KMS-11 (cell line): ENCODE data around the gene ARHGAP44.
A peak's percentile ranks its signal among the peaks of the same experiment; 100 is the strongest.

Experiments
- H2AFZ ChIP-seq: fragments of 200-600 bp; sonication (generic); 2 replicates; pipeline ENCODE4 v1.6.1; 2016; ENCODE audit warnings: antibody characterized with exemption, mixed run types, low read depth
- H3K27ac ChIP-seq: fragments of 200-600 bp; sonication (generic); 2 replicates; pipeline ENCODE4 v1.6.1; 2016; ENCODE audit warnings: mild to moderate bottlenecking, mixed run types
- H3K27me3 ChIP-seq: fragments of 200-600 bp; sonication (generic); 2 replicates; pipeline ENCODE4 v1.6.1; 2017; ENCODE audit warnings: mild to moderate bottlenecking, low read depth, mixed run types, moderate library complexity; ENCODE audit not compliant: insufficient read depth
- H3K36me3 ChIP-seq: fragments of 200-600 bp; sonication (generic); 2 replicates; pipeline ENCODE4 v1.6.1; 2017; ENCODE audit warnings: mild to moderate bottlenecking, mixed run types; ENCODE audit not compliant: insufficient read depth
- H3K4me1 ChIP-seq: fragments of 200-600 bp; sonication (generic); 2 replicates; pipeline ENCODE4 v1.6.1; 2016; ENCODE audit warnings: mild to moderate bottlenecking, low read depth, mixed run types; ENCODE audit not compliant: poor library complexity, severe bottlenecking
- H3K4me2 ChIP-seq: fragments of 200-600 bp; sonication (generic); 2 replicates; pipeline ENCODE4 v1.7.0; 2016; ENCODE audit warnings: mild to moderate bottlenecking, mixed run types
- H3K4me3 ChIP-seq: fragments of 200-600 bp; sonication (generic); IDR thresholded peaks from 2 replicates; pipeline ENCODE4 v1.6.1; 2017; ENCODE audit warnings: low read depth, low read length, mixed read lengths; ENCODE audit not compliant: insufficient read depth
- H3K79me2 ChIP-seq: fragments of 200-600 bp; sonication (generic); 2 replicates; pipeline ENCODE4 v1.6.1; 2016; ENCODE audit warnings: low read depth, mixed run types; ENCODE audit not compliant: insufficient read depth
- H3K9ac ChIP-seq: fragments of 200-600 bp; sonication (generic); 2 replicates; pipeline ENCODE4 v1.6.1; 2016; ENCODE audit warnings: mild to moderate bottlenecking, mixed run types
- H4K20me1 ChIP-seq: fragments of 200-600 bp; sonication (generic); 2 replicates; pipeline ENCODE4 v1.6.1; 2016; ENCODE audit warnings: mild to moderate bottlenecking, mixed run types; ENCODE audit not compliant: insufficient read depth
- TF ChIP-seq, protein P1 (sequence below): fragments of 200-600 bp; sonication (generic); conservative IDR thresholded peaks from 2 replicates; pipeline ENCODE4 v1.6.1; 2017; ENCODE audit warnings: low read depth, mild to moderate bottlenecking, antibody characterized with exemption, low read length, moderate library complexity, mixed read lengths

ARHGAP44 gene

DNA sequence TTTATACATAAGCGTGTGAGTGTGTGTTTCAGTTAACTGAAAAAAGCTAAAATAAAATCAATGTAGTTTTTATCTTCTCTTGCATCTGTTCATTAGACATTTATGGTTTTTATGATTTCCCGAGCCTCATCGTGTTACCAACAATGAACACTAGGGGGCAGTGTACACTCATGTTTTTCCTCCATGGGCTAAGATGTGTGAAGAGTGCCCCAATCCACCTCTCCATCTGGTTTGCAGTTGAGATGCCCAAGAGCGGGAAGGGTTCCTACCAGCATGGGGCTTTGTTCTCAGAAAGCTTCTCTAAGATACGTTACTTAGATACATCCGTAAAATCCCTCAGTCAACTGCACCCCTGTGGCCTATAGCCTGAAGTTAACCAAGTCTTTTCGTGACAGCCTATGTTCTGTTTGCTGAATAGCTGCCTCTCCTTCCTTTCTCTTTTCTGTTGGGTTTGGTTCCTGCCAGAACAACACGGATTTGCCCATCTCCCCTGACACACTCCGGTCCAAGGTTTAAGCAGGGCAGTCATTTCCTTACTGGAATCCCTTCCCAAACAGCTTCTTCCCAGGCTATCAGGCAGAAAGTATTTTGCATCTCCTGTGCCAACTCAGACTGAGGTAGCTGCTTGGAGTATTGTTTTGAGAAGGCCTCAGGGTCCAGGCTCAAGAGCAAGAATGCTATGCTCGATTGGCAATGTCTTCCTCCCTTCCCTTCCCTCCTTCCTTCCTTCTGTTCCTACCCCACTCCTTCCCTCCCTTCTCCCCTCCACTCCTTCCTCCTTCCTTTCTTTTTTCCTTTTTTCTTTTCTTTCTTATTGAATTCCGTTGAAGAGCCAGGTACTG, 241.4 kb downstream of the ARHGAP44 start:
- Histone ChIP-seq H3K4me1 (no peaks in the 10 kb centered on the region), H3K4me2 (no peak overlapping the region), H3K79me2 (no peaks in the 10 kb centered on the region)

DNA sequence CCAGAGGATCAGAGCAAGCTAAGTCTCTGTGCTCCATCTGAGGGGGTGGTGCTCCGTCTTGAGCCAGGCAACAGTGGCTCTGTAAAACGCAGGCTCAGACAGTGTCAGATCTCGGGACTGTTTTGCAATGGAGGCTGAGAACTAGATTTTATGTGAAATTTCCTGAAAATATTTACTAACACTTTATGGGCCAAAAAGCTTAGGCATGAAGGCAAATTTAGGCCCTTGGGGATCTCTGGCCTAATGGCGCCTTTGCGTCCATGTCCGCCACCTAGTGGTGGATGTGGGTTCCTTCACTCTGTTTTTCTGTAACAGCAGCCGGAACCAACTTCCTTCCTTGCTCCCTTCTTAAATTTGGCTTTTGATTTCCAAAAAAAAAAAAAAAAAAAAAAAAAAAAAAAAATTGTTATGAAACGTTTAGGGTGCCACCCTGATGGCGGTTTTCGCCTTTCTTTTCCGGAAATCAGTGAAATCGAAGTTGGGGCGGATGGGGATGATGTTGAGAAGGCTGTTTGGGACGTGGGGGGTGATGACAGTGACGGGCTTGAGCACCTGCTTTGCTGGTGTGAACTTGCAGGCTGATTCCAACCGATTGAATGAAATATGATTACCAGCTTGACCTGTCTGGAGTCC, 242.5 kb downstream of the ARHGAP44 start:
- Histone ChIP-seq H3K4me2 (no peak overlapping the region), H3K79me2 (no peaks in the 10 kb centered on the region), H3K4me3 (no peak overlapping the region), H3K27me3 (no peaks in the 10 kb centered on the region), H3K27ac (no peak overlapping the region), H3K9ac (no peak overlapping the region), H3K36me3 (no peaks in the 10 kb centered on the region), H3K4me1 (no peaks in the 10 kb centered on the region), H4K20me1 (no peaks in the 10 kb centered on the region), H2AFZ (no peak overlapping the region)
- TF ChIP-seq, protein P1, sequence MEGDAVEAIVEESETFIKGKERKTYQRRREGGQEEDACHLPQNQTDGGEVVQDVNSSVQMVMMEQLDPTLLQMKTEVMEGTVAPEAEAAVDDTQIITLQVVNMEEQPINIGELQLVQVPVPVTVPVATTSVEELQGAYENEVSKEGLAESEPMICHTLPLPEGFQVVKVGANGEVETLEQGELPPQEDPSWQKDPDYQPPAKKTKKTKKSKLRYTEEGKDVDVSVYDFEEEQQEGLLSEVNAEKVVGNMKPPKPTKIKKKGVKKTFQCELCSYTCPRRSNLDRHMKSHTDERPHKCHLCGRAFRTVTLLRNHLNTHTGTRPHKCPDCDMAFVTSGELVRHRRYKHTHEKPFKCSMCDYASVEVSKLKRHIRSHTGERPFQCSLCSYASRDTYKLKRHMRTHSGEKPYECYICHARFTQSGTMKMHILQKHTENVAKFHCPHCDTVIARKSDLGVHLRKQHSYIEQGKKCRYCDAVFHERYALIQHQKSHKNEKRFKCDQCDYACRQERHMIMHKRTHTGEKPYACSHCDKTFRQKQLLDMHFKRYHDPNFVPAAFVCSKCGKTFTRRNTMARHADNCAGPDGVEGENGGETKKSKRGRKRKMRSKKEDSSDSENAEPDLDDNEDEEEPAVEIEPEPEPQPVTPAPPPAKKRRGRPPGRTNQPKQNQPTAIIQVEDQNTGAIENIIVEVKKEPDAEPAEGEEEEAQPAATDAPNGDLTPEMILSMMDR, result peak; percentile 39; the same call in 1 of the 2 replicates

More for the DNA sequence above, 241.4 kb downstream of the ARHGAP44 start:
- H2AFZ ChIP-seq, result no peak overlapping the region
- H4K20me1 ChIP-seq, result no peaks in the 10 kb centered on the region
- H3K27ac ChIP-seq, result no peak overlapping the region
- H3K27me3 ChIP-seq, result no peaks in the 10 kb centered on the region
- H3K4me3 ChIP-seq, result no peak overlapping the region
- H3K9ac ChIP-seq, result no peak overlapping the region
- H3K36me3 ChIP-seq, result no peaks in the 10 kb centered on the region
- TF ChIP-seq, protein P1, result peak; percentile 53

DNA sequence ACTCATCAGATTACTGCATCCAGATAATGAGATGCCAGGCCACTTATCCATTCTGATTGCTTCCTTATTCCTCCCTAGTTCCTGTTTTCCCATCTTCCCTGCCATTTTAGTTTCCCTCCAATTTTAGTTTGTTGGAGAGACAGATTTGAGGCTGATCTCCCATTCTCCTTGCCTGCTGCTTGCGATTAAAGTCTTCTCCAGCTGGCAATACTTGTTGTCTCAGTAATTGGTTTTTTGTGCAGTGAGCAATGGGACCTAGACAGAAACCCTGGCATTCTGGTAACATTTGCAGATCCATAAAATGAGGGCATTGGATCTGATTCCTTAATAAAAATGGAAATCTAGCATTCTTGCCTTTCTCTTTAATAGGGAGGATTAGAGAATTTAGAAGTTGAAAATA, 246.1 kb downstream of the ARHGAP44 start:
- H3K27me3 ChIP-seq, result no peaks in the 10 kb centered on the region
- no peaks in the 10 kb centered on the region for H3K36me3 ChIP-seq
- TF ChIP-seq, protein P1, result no peak
- H3K4me2 ChIP-seq, result no peak overlapping the region
- no peaks in the 10 kb centered on the region for H3K4me1 ChIP-seq
- no peaks in the 10 kb centered on the region for H3K79me2 ChIP-seq
- H3K4me3 ChIP-seq, result no peak overlapping the region
- H4K20me1 ChIP-seq, result no peaks in the 10 kb centered on the region
- H3K27ac ChIP-seq, result no peak overlapping the region
- no peak overlapping the region for H2AFZ ChIP-seq
- H3K9ac ChIP-seq, result no peak overlapping the region

DNA sequence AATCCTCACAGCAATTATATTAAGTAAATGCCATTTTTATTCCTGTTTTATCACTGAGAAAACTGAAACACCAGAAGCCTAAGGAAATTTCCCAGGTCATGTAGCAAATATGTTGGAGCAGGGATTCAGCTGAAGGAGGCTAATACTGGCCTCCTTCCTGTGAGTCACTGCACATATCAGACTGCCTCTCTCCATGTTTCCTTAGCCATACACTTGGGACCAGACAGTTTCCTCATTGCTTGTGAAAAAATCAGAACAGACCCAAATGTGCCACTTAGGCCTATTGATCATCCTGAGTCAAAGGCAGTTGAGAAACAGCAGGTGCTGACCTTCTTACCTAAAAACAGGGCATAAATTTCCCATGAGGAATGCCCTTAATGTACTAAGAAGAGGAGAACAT, 247.5 kb downstream of the ARHGAP44 start:
- Histone ChIP-seq H3K27ac (no peak overlapping the region), H3K4me1 (no peaks in the 10 kb centered on the region), H2AFZ (no peak overlapping the region), H3K4me3 (no peak overlapping the region), H3K4me2 (no peak overlapping the region), H3K79me2 (no peaks in the 10 kb centered on the region), H4K20me1 (no peaks in the 10 kb centered on the region), H3K36me3 (no peaks in the 10 kb centered on the region), H3K9ac (no peak overlapping the region), H3K27me3 (no peaks in the 10 kb centered on the region)
- TF ChIP-seq, protein P1, result no peak
